K562 (cell line): Measurements from ENCODE around the gene SLAMF7. TPM values are rescaled to one million over a fixed set of nuclear protein-coding genes. Genes with fewer than 3 reads are reported as not detected.
"Not testable (repeated sequence)": the region's sequence is repeated elsewhere in the genome, so short reads cannot be mapped to it uniquely, and the experiment has no call there.

Experiments
- ATAC-seq: fragments of 200-7000 bp; cut with Tn5 transposase; 3 replicates; pipeline ENCODE4 v1.9.1; 2020; ENCODE audit warnings: moderate library complexity
- BruUV-seq: library from RNA; stranded (reverse); fragments of 400-500 nt; replicated peaks from 2 replicates; lab custom pipeline; 2021; lab: Mats Ljungman, UMichigan
- CTCF ChIA-PET: fragments of 300-600 bp; formaldehyde crosslinking; extraction: SDS; loops from one replicate; lab custom pipeline; 2021; ENCODE audit warnings: low intra/inter-chr PET ratio; lab: Yijun Ruan, JAX
- POLR2A ChIA-PET: fragments of 300-600, 350-650 bp; sonication (Branson Sonifier 250); formaldehyde crosslinking; extraction: SDS; loops from one replicate; lab custom pipeline; 2021; ENCODE audit warnings: antibody characterized with exemption, inconsistent platforms; lab: Yijun Ruan, JAX
- DNase-seq, 4 experiments: peaks; one replicate each; pipeline versions ENCODE4 v3.0.0 to v3.0.0-alpha.2; 2011 to 2018; ENCODE audit warnings: low spot score in 3 of 4, mixed read lengths in 3 of 4; ENCODE audit errors: extremely low read depth in 1 of 4
- FAIRE-seq: peaks from 2 replicates; lab custom pipeline; 2011; peaks lifted over from hg19 to GRCh38; lab: Jason Lieb, UNC
- H2AFZ ChIP-seq: 2 replicates; pipeline ENCODE4 v1.6.0; 2011; ENCODE audit warnings: low read depth, low read length, control low read depth, inconsistent platforms
- H3K27ac ChIP-seq: fragments of 200-600 bp; 3 replicates; pipeline ENCODE4 v1.8.0; 2011; ENCODE audit warnings: low read depth, mild to moderate bottlenecking, control low read depth, inconsistent platforms, low read length, moderate library complexity, mixed read lengths; ENCODE audit errors: extremely low read depth
- H3K27me3 ChIP-seq, 2 experiments: fragments of 300-600 bp in 1 of 2; 2 replicates in 1 of 2; 3 replicates in 1 of 2; pipeline versions ENCODE4 v1.6.0 to v1.8.0; 2011; ENCODE audit warnings: inconsistent platforms in 2 of 2, low read length in 2 of 2, mild to moderate bottlenecking in 1 of 2, mixed read lengths in 1 of 2, moderate library complexity in 1 of 2; ENCODE audit not compliant: control insufficient read depth in 2 of 2, insufficient read depth in 2 of 2
- H3K36me3 ChIP-seq: fragments of 300-600 bp; 3 replicates; pipeline ENCODE4 v1.8.0; 2011; ENCODE audit warnings: mild to moderate bottlenecking, low read length, inconsistent platforms; ENCODE audit not compliant: control insufficient read depth, insufficient read depth
- H3K4me1 ChIP-seq, 2 experiments: fragments of 200-600 bp in 1 of 2; replicated peaks in 1 of 2; 2 replicates in 1 of 2; 3 replicates in 1 of 2; pipeline versions ENCODE4 v1.5.1 to v1.8.0; 2011; ENCODE audit warnings: inconsistent platforms in 2 of 2, low read length in 2 of 2, mild to moderate bottlenecking in 1 of 2, mixed read lengths in 1 of 2, moderate library complexity in 1 of 2; ENCODE audit not compliant: control insufficient read depth in 2 of 2, insufficient read depth in 2 of 2
- H3K4me2 ChIP-seq: 2 replicates; pipeline ENCODE4 v1.6.1; 2011; ENCODE audit warnings: low read length, control low read depth, inconsistent platforms, mixed read lengths; ENCODE audit not compliant: insufficient read depth
- H3K4me3 ChIP-seq: fragments of 200-600 bp; sonication (generic), shearing (Covaris generic); 2 replicates; pipeline ENCODE4 v1.5.1; 2016; ENCODE audit warnings: control low read depth, inconsistent platforms
- H3K79me2 ChIP-seq: fragments of 200-600 bp; 3 replicates; pipeline ENCODE4 v1.8.0; 2011; ENCODE audit warnings: low read length, inconsistent platforms; ENCODE audit not compliant: control insufficient read depth, insufficient read depth
- H3K9ac ChIP-seq, 2 experiments: 2 replicates each; pipeline versions ENCODE4 v1.6.0 to v1.6.1; 2011; ENCODE audit warnings: low read depth in 2 of 2, low read length in 2 of 2, control low read depth in 1 of 2, inconsistent platforms in 1 of 2, mild to moderate bottlenecking in 1 of 2, mixed read lengths in 1 of 2; ENCODE audit not compliant: insufficient read depth in 1 of 2
- H3K9me1 ChIP-seq: one replicate; pipeline ENCODE4 v1.6.0; 2011; ENCODE audit warnings: inconsistent platforms, mild to moderate bottlenecking, low read length, moderate library complexity; ENCODE audit not compliant: control insufficient read depth, insufficient read depth
- H3K9me3 ChIP-seq: replicated peaks from 2 replicates; pipeline ENCODE4 v1.5.1; 2011; ENCODE audit warnings: low read depth, low read length, inconsistent platforms; ENCODE audit not compliant: control insufficient read depth, insufficient read depth
- H4K20me1 ChIP-seq: replicated peaks from 2 replicates; pipeline ENCODE4 v1.6.1; 2011; ENCODE audit warnings: low read length, inconsistent platforms, mixed read lengths; ENCODE audit not compliant: control insufficient read depth, insufficient read depth
- BCOR ChIP-seq: fragments of 450-650 bp; IDR thresholded peaks from 2 replicates; pipeline ENCODE4 v1.6.1; 2016
- FOS ChIP-seq: IDR thresholded peaks from 3 replicates; pipeline ENCODE4 v1.6.1; 2011; ENCODE audit not compliant: insufficient read length; ENCODE audit errors: extremely low read depth
- FOXA1 ChIP-seq: fragments of 450-650 bp; IDR thresholded peaks from 2 replicates; pipeline ENCODE4 v1.6.1; 2016; ENCODE audit warnings: mild to moderate bottlenecking, borderline replicate concordance
- PRMT5 ChIP-seq: sonication (generic); formaldehyde crosslinking; IDR thresholded peaks from 2 replicates; pipeline ENCODE4 v1.5.0; 2020; ENCODE audit warnings: missing genetic modification reagents
- SAP30 ChIP-seq: fragments of 200-600 bp; sonication (generic); IDR thresholded peaks from 2 replicates; pipeline ENCODE4 v1.6.1; 2012; ENCODE audit warnings: borderline replicate concordance, low read depth, mild to moderate bottlenecking, moderate library complexity, low read length, control low read depth, inconsistent platforms; ENCODE audit not compliant: insufficient read depth, poor library complexity, severe bottlenecking
- ZHX1 ChIP-seq: fragments of 150-350 bp; conservative IDR thresholded peaks from 2 replicates; pipeline ENCODE4 v1.6.1; 2014; ENCODE audit warnings: low read length
- ZKSCAN8 ChIP-seq: fragments of 200-800 bp; sonication (Bioruptor generic); IDR thresholded peaks from 2 replicates; pipeline ENCODE4 v1.6.1; 2016; ENCODE audit warnings: missing genetic modification characterization, missing compliant biosample characterization
- ZNF146 ChIP-seq: IDR thresholded peaks from one replicate; pipeline ENCODE4 v1.6.1; 2018; ENCODE audit warnings: missing compliant biosample characterization; ENCODE audit not compliant: unreplicated experiment
- ZNF395 ChIP-seq: fragments of 200-800 bp; sonication (Bioruptor generic); IDR thresholded peaks from 2 replicates; pipeline ENCODE4 v1.6.1; 2017; ENCODE audit warnings: missing genetic modification characterization, missing compliant biosample characterization
- ZNF830 ChIP-seq: fragments of 250-450 bp; sonication (Bioruptor Pico); IDR thresholded peaks from 2 replicates; pipeline ENCODE4 v1.5.0; 2021; ENCODE audit warnings: mild to moderate bottlenecking
- WGBS: fragments of 100-300 bp; shearing (Covaris generic); methylation state at CpG from one replicate; pipeline ENCODE4 v1.1.6; 2016; ENCODE audit warnings: low coverage, mixed read lengths; ENCODE audit not compliant: insufficient coverage; ENCODE audit errors: missing lambda C conversion rate; 5-methylcytosine and 5-hydroxymethylcytosine counted together
- in situ Hi-C: fragments of 300-500 bp; cut with MboI; formaldehyde crosslinking; loops from 4 replicates; pipeline ENCODE4 v1.15.0; 2018; ENCODE audit warnings: inconsistent platforms, mixed read lengths
- intact Hi-C: fragments of 100-400 bp; cut with micrococcal nuclease; formaldehyde crosslinking; loops from 2 replicates; pipeline ENCODE4 v1.14.2; 2022
- polyA plus RNA-seq, 8 experiments: library from polyadenylated mRNA; depleted of rRNA in 4 of 8; stranded (reverse) in 5 of 8; unstranded in 3 of 8; fragments of >200 nt; fragmentation: Nextera tagmentation in 2 of 8; fragmentation: Illumina TruSeq in 1 of 8; extraction: Ambion mirVana in 2 of 8; extraction: Trizol in 1 of 8; gene quantifications; 2 replicates each; pipeline versions ENCODE4 v1.2.1 to v1.2.3, GENCODE V29; 2011 to 2014; ENCODE audit warnings: inconsistent platforms in 1 of 8, missing spikeins in 1 of 8
- total RNA-seq, 7 experiments: library from RNA; depleted of rRNA in 6 of 7; stranded (reverse); fragments of >200 nt in 6 of 7; fragmentation: Illumina TruSeq in 2 of 7; extraction: Trizol in 2 of 7; gene quantifications; 2 replicates each; pipeline versions ENCODE4 v1.2.1 to v1.2.3, GENCODE V29; 2011 to 2021; ENCODE audit warnings: low replicate concordance in 1 of 7

SLAMF7 gene
- total and polyA plus RNA-seq, 9 of the 15 experiments (the other 6 are each of a cell fraction or from before 2014, with no cell fraction given) = 0.11 to 1.2 (median 0.22) TPM; not detected in 2

GRCh38 chr1:160731564-160731963, 7.5 kb upstream of the SLAMF7 start:
- BruUV-seq, H3K9me3 ChIP-seq, intact Hi-C loops, FAIRE-seq, H4K20me1 ChIP-seq, in situ Hi-C loops, H3K9ac ChIP-seq, H3K9me1 ChIP-seq, H2AFZ ChIP-seq, POLR2A ChIA-PET, H3K27me3 ChIP-seq, H3K4me2 ChIP-seq, H3K79me2 ChIP-seq, H3K36me3 ChIP-seq, DNase-seq, H3K4me3 ChIP-seq, H3K4me1 ChIP-seq, H3K27ac ChIP-seq, ATAC-seq, CTCF ChIA-PET: not testable (repeated sequence)
- WGBS = 0% methylated on average over 2 of the region's 2 CpGs
- TF ChIP-seq ZNF146 (peak; percentile 86), BCOR (0 out of 2 replicates have a peak, but pooled peaks have one; percentile 28)

- in situ Hi-C loops = no loop called here
- intact Hi-C loops = no loop called here
- no peak overlapping the region for H3K4me3 ChIP-seq
- H3K27ac ChIP-seq = no peak overlapping the region
- CTCF ChIA-PET = no interaction called here
- 0% methylated on average over 1 of the region's 1 CpG for WGBS
- H3K27me3 ChIP-seq = no peaks in the 10 kb centered on the region
- no peaks in the 10 kb centered on the region for H3K4me1 ChIP-seq
- H3K4me2 ChIP-seq = no peak overlapping the region
- FAIRE-seq (no peak), ATAC-seq (no peak), DNase-seq (no peak)
- H3K9me3 ChIP-seq = no peaks in the 10 kb centered on the region
- H3K9me1 ChIP-seq = no peaks in the 10 kb centered on the region
- no TSS peak for BruUV-seq
- H3K9ac ChIP-seq = no peak overlapping the region
- no peak overlapping the region for H2AFZ ChIP-seq
- H4K20me1 ChIP-seq = no peaks in the 10 kb centered on the region
- H3K79me2 ChIP-seq = no peaks in the 10 kb centered on the region
- no peaks in the 10 kb centered on the region for H3K36me3 ChIP-seq
- POLR2A ChIA-PET = no interaction called here
- TF ChIP-seq ZHX1 (no peak), ZKSCAN8 (CRISPR knock-in tag) (no peak), PRMT5 (CRISPR knock-in tag) (no peak), FOXA1 (no peak), ZNF395 (no peak), ZNF830 (CRISPR knock-in tag) (no peak), SAP30 (no peak), FOS (no peak)
Measured at GRCh38 chr1:160731990-160732389, 7.1 kb upstream of the SLAMF7 start.
